ENCODE data around the gene PARD3. TPM values are rescaled to one million over a fixed set of nuclear protein-coding genes. Genes with fewer than 3 reads are reported as not detected.

The PARD3 gene
- total and polyA plus RNA-seq, 8 donors: 25.6 to 54.5 (median 47.8) TPM

DNA sequence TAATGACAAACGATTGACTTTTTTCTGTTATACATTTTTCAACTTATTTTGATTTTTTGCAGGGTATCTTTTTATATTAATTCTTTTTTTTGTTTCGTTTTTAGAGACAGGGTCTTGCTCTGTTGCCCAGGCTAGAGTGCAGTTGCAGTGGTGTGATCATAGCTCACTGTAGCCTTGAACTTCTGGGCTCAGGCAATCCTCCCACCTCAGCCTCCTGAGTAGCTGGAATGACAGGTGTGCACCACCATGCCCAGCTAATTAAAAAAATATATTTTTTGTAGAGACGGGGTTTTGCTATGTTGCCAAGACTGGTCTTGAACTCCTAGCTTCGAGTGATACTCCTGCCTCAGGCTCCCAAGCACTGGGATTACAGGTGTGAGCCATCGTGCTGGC is 601.3 kb downstream of the PARD3 start:
- DNase-seq (no peak), ATAC-seq (no peak)
- Histone ChIP-seq H3K4me3 (no peak overlapping the region), H3K27ac (no peak overlapping the region), H3K36me3 (no peaks in the 10 kb centered on the region), H3K27me3 (no peaks in the 10 kb centered on the region), H3K9me3 (no peaks in the 10 kb centered on the region), H3K4me1 (no peaks in the 10 kb centered on the region)
- TF ChIP-seq, protein P1, sequence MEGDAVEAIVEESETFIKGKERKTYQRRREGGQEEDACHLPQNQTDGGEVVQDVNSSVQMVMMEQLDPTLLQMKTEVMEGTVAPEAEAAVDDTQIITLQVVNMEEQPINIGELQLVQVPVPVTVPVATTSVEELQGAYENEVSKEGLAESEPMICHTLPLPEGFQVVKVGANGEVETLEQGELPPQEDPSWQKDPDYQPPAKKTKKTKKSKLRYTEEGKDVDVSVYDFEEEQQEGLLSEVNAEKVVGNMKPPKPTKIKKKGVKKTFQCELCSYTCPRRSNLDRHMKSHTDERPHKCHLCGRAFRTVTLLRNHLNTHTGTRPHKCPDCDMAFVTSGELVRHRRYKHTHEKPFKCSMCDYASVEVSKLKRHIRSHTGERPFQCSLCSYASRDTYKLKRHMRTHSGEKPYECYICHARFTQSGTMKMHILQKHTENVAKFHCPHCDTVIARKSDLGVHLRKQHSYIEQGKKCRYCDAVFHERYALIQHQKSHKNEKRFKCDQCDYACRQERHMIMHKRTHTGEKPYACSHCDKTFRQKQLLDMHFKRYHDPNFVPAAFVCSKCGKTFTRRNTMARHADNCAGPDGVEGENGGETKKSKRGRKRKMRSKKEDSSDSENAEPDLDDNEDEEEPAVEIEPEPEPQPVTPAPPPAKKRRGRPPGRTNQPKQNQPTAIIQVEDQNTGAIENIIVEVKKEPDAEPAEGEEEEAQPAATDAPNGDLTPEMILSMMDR (IDR thresholded peaks at IDR 0.05): no peak
- intact Hi-C loops (cut with DNase I): no loop called here

DNA sequence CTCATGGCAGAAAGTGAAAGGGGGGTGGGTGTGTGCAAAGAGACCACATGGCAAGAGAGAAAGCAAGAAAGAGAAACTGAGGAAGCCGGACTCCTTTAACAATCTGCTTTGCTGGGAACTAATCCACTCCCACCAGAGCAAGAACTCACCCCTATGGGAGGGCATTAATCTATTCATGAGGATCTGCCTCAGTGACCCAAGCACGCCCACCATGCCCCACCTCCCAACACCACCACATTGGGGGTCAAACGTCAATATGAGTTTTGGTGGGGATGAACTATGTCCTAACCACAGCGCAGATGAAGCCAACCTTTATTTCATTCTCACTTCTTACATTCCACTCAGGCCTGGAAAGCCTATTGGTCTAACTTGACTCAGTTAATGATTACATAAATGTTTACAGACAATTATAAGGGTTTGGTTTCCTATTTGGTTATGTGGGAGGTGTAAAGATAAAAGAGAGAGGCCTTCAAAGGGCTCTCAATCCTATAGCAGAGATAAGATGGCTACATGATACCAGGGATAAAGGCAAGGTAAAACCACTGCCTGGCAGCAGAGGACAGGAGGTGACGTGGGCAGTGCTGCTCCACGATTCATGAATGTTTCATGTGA is 601.8 kb downstream of the PARD3 start:
- no peaks in the 10 kb centered on the region for H3K36me3 ChIP-seq
- no peaks in the 10 kb centered on the region for H3K9me3 ChIP-seq
- ATAC-seq (peak; percentile 79), DNase-seq (no peak)
- no peak overlapping the region for H3K27ac ChIP-seq
- TF ChIP-seq, protein P1 (IDR thresholded peaks at IDR 0.05): no peak
- H3K27me3 ChIP-seq: no peaks in the 10 kb centered on the region
- H3K4me3 ChIP-seq: no peak overlapping the region
- intact Hi-C loops (cut with DNase I): no loop called here
- no peaks in the 10 kb centered on the region for H3K4me1 ChIP-seq

DNA sequence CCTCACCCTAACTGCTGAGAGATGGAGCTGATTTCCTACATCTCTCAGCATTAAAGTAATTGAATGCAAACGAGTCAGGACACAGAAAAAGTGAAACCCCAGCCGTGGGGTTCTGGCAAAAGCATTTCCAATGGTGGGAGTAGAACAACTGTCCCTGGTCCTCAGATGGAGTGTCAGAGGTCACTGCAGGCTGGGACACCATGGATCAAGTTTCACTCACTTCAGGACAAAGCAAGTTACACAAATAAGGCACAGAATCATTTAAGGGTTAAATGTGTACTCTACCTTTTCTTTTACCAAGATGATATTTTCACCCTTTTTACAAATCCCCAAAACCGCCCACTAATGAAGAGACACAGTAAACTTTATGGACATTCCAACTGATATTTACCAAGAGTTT is 607.8 kb downstream of the PARD3 start:
- H3K36me3 ChIP-seq: no peaks in the 10 kb centered on the region
- intact Hi-C loops (cut with DNase I): no loop called here
- no peaks in the 10 kb centered on the region for H3K4me1 ChIP-seq
- ATAC-seq: no peak
- H3K4me3 ChIP-seq: no peak overlapping the region
- TF ChIP-seq, protein P1 (IDR thresholded peaks at IDR 0.05): no peak
- no peak overlapping the region for H3K27ac ChIP-seq
- no peak for DNase-seq
- H3K9me3 ChIP-seq: no peaks in the 10 kb centered on the region
- H3K27me3 ChIP-seq: no peaks in the 10 kb centered on the region

DNA sequence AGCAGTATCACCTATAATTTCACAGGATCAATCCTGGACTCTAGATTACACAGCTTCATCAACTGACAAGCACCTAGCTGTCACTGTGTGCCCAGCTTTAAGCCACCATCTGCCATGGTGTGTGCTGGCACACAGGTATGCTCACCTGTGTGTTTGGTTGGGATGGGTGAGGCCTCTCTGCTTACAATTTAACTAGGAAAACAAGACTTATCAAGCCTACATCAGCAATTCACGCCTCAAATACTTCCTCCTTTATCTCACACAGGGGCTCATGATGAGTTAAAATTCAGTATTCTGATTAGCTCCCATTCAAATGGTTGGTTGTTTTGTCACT is 608.2 kb downstream of the PARD3 start:
- TF ChIP-seq, protein P1 (IDR thresholded peaks at IDR 0.05): no peak
- H3K27ac ChIP-seq: no peak overlapping the region
- H3K27me3 ChIP-seq: no peaks in the 10 kb centered on the region
- no peak for DNase-seq
- no peaks in the 10 kb centered on the region for H3K9me3 ChIP-seq
- H3K4me3 ChIP-seq: no peak overlapping the region
- ATAC-seq: no peak
- no peaks in the 10 kb centered on the region for H3K36me3 ChIP-seq
- H3K4me1 ChIP-seq: no peaks in the 10 kb centered on the region
- intact Hi-C loops (cut with DNase I): no loop called here

DNA sequence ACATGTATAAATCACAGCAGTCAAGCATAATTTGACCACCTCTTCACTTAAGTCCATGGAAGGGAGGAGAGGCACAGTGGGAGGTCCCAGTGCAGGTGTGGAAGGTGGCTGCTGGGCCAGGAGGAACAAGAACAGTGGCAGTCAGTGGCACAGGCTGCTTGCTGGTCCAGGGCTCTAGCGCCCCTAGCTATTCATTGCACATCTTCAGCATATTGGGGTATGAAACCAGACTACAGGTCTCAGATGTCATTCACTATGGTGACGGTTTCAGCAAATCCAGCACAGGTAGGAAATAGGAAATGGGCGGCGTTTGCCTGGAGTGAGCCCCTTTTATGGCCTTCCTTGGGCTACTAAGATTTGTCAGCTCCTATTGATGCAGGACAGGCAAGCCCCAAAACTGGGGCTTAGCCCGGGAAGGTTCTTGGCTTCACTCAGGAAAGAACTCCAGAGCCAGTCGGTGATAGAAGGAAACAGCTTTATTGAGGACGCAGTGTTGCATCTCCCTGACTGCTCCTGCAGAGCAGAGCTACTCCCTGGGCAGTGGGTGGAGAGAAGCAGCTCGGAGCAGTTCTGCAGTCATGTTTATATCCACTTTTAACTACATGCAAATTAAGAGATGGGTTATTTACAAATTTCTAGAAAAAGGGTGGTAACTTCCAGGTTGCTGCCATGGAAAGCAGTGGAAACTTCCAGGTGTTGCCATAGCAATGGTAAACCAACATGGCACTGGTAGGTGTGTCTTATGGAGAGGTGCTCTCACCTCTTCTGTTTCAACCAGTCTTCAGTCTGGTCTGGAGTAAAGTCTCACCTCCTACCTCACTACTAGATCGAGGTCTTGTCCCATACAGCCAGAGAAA is 608.8 kb downstream of the PARD3 start:
- ATAC-seq (no peak), DNase-seq (no peak)
- TF ChIP-seq, protein P1 (IDR thresholded peaks at IDR 0.05): no peak
- Histone ChIP-seq H3K36me3 (no peaks in the 10 kb centered on the region), H3K27me3 (no peaks in the 10 kb centered on the region), H3K27ac (no peak overlapping the region), H3K4me3 (no peak overlapping the region), H3K4me1 (no peaks in the 10 kb centered on the region), H3K9me3 (no peaks in the 10 kb centered on the region)
- intact Hi-C loops (cut with DNase I): no loop called here
